ENCODE results near the gene CYP19A1.
"Not testable (repeated sequence)": the region's sequence is repeated elsewhere in the genome, so short reads cannot be mapped to it uniquely, and the experiment has no call there.

CYP19A1 gene

GRCh38 chr15:51190424-51191068, 147.8 kb downstream of the CYP19A1 start:
- TF ChIP-seq TAF1 (IDR thresholded peaks at IDR 0.05; ENCODE audit: low read depth, low read length) (no peak), PAX5 (IDR thresholded peaks at IDR 0.05; ENCODE audit: insufficient read depth, low read length, severe bottlenecking) (no peak), POLR2AphosphoS5 (IDR thresholded peaks at IDR 0.05; ENCODE audit: low read depth, low read length) (no peak), POU2F2 (IDR thresholded peaks at IDR 0.05; ENCODE audit: low read depth, low read length) (no peak), POLR2A (IDR thresholded peaks at IDR 0.05; ENCODE audit: low read depth, low read length) (no peak), SPI1 (IDR thresholded peaks at IDR 0.05; ENCODE audit: low read depth, low read length) (no peak)
- no peak for DNase-seq (ENCODE audit: insufficient read length, low spot score)
- FAIRE-seq = no peak

GRCh38 chr15:51189669-51190385, 148.6 kb downstream of the CYP19A1 start:
- DNase-seq (ENCODE audit: insufficient read length, low spot score) (no peak), FAIRE-seq (peak; percentile 20)
- TF ChIP-seq PAX5 (IDR thresholded peaks at IDR 0.05; ENCODE audit: insufficient read depth, low read length, severe bottlenecking) (no peak), POLR2A (IDR thresholded peaks at IDR 0.05; ENCODE audit: low read depth, low read length) (no peak), POU2F2 (IDR thresholded peaks at IDR 0.05; ENCODE audit: low read depth, low read length) (no peak), TAF1 (IDR thresholded peaks at IDR 0.05; ENCODE audit: low read depth, low read length) (no peak), POLR2AphosphoS5 (IDR thresholded peaks at IDR 0.05; ENCODE audit: low read depth, low read length) (no peak), SPI1 (IDR thresholded peaks at IDR 0.05; ENCODE audit: low read depth, low read length) (no peak)

GRCh38 chr15:51188791-51189190, 149.6 kb downstream of the CYP19A1 start:
- FAIRE-seq; DNase-seq (ENCODE audit: insufficient read length, low spot score): not testable (repeated sequence)

- no peak for DNase-seq (ENCODE audit: insufficient read length, low spot score)
- FAIRE-seq = no peak
- TF ChIP-seq POU2F2 (IDR thresholded peaks at IDR 0.05; ENCODE audit: low read depth, low read length) (no peak), POLR2A (IDR thresholded peaks at IDR 0.05; ENCODE audit: low read depth, low read length) (no peak), TAF1 (IDR thresholded peaks at IDR 0.05; ENCODE audit: low read depth, low read length) (no peak), POLR2AphosphoS5 (IDR thresholded peaks at IDR 0.05; ENCODE audit: low read depth, low read length) (no peak), PAX5 (IDR thresholded peaks at IDR 0.05; ENCODE audit: insufficient read depth, low read length, severe bottlenecking) (no peak), SPI1 (IDR thresholded peaks at IDR 0.05; ENCODE audit: low read depth, low read length) (no peak)
Measured at GRCh38 chr15:51186891-51187290, 151.5 kb downstream of the CYP19A1 start.

- FAIRE-seq = no peak
- TF ChIP-seq POU2F2 (IDR thresholded peaks at IDR 0.05; ENCODE audit: low read depth, low read length) (no peak), SPI1 (IDR thresholded peaks at IDR 0.05; ENCODE audit: low read depth, low read length) (peak; percentile 29; the same call in 1 of the 2 replicates), POLR2AphosphoS5 (IDR thresholded peaks at IDR 0.05; ENCODE audit: low read depth, low read length) (no peak), TAF1 (IDR thresholded peaks at IDR 0.05; ENCODE audit: low read depth, low read length) (no peak), PAX5 (IDR thresholded peaks at IDR 0.05; ENCODE audit: insufficient read depth, low read length, severe bottlenecking) (no peak)
Measured at GRCh38 chr15:51186181-51186705, 152.2 kb downstream of the CYP19A1 start.

GRCh38 chr15:51185213-51186159, 152.9 kb downstream of the CYP19A1 start:
- DNase-seq (ENCODE audit: insufficient read length, low spot score) = no peak
- no peak for FAIRE-seq
- TF ChIP-seq TAF1 (IDR thresholded peaks at IDR 0.05; ENCODE audit: low read depth, low read length) = no peak
- TF ChIP-seq POLR2A (IDR thresholded peaks at IDR 0.05; ENCODE audit: low read depth, low read length) = no peak
- TF ChIP-seq PAX5 (IDR thresholded peaks at IDR 0.05; ENCODE audit: insufficient read depth, low read length, severe bottlenecking) = no peak
- no peak for TF ChIP-seq POLR2AphosphoS5 (IDR thresholded peaks at IDR 0.05; ENCODE audit: low read depth, low read length)
- TF ChIP-seq POU2F2 (IDR thresholded peaks at IDR 0.05; ENCODE audit: low read depth, low read length) = no peak
- no peak for TF ChIP-seq SPI1 (IDR thresholded peaks at IDR 0.05; ENCODE audit: low read depth, low read length)

More at GRCh38 chr15:51186181-51186705, 152.2 kb downstream of the CYP19A1 start:
- no peak for DNase-seq (ENCODE audit: insufficient read length, low spot score)

- DNase-seq (ENCODE audit: insufficient read length, low spot score) (no peak), FAIRE-seq (no peak)
- TF ChIP-seq POU2F2 (IDR thresholded peaks at IDR 0.05; ENCODE audit: low read depth, low read length) (no peak), TAF1 (IDR thresholded peaks at IDR 0.05; ENCODE audit: low read depth, low read length) (no peak), SPI1 (IDR thresholded peaks at IDR 0.05; ENCODE audit: low read depth, low read length) (no peak), PAX5 (IDR thresholded peaks at IDR 0.05; ENCODE audit: insufficient read depth, low read length, severe bottlenecking) (no peak), POLR2A (IDR thresholded peaks at IDR 0.05; ENCODE audit: low read depth, low read length) (no peak), POLR2AphosphoS5 (IDR thresholded peaks at IDR 0.05; ENCODE audit: low read depth, low read length) (no peak)
Measured at GRCh38 chr15:51184627-51185026, 153.8 kb downstream of the CYP19A1 start.

GRCh38 chr15:51183076-51183475, 155.3 kb downstream of the CYP19A1 start:
- no peak for DNase-seq (ENCODE audit: insufficient read length, low spot score)
- TF ChIP-seq POLR2A (IDR thresholded peaks at IDR 0.05; ENCODE audit: low read depth, low read length) (no peak), SPI1 (IDR thresholded peaks at IDR 0.05; ENCODE audit: low read depth, low read length) (no peak), TAF1 (IDR thresholded peaks at IDR 0.05; ENCODE audit: low read depth, low read length) (no peak), PAX5 (IDR thresholded peaks at IDR 0.05; ENCODE audit: insufficient read depth, low read length, severe bottlenecking) (no peak), POLR2AphosphoS5 (IDR thresholded peaks at IDR 0.05; ENCODE audit: low read depth, low read length) (no peak), POU2F2 (IDR thresholded peaks at IDR 0.05; ENCODE audit: low read depth, low read length) (no peak)
- FAIRE-seq = no peak

GRCh38 chr15:51181905-51182304, 156.5 kb downstream of the CYP19A1 start:
- FAIRE-seq (no peak), DNase-seq (ENCODE audit: insufficient read length, low spot score) (no peak)
- TF ChIP-seq SPI1 (IDR thresholded peaks at IDR 0.05; ENCODE audit: low read depth, low read length) (no peak), TAF1 (IDR thresholded peaks at IDR 0.05; ENCODE audit: low read depth, low read length) (no peak), POU2F2 (IDR thresholded peaks at IDR 0.05; ENCODE audit: low read depth, low read length) (no peak), PAX5 (IDR thresholded peaks at IDR 0.05; ENCODE audit: insufficient read depth, low read length, severe bottlenecking) (no peak), POLR2A (IDR thresholded peaks at IDR 0.05; ENCODE audit: low read depth, low read length) (no peak), POLR2AphosphoS5 (IDR thresholded peaks at IDR 0.05; ENCODE audit: low read depth, low read length) (no peak)
